ENCODE results near the gene PTX3.

The PTX3 gene

GRCh38 chr3:157420606-157421130 is 16.0 kb upstream of the PTX3 start:
- DNase-seq (ENCODE audit: extremely low read depth, low read depth), result no peak

GRCh38 chr3:157423337-157423736 is 13.3 kb upstream of the PTX3 start:
- no peak for DNase-seq (ENCODE audit: extremely low read depth, low read depth)

More at GRCh38 chr3:157420606-157421130, 16.0 kb upstream of the PTX3 start:
- TF ChIP-seq CTCF (IDR thresholded peaks at IDR 0.05; ENCODE audit: low read depth, low read length), result no peak

GRCh38 chr3:157427901-157428300 is 8.7 kb upstream of the PTX3 start:
- DNase-seq (ENCODE audit: extremely low read depth, low read depth), result no peak
- no peak for TF ChIP-seq CTCF (IDR thresholded peaks at IDR 0.05; ENCODE audit: low read depth, low read length)

More at GRCh38 chr3:157423337-157423736, 13.3 kb upstream of the PTX3 start:
- no peak for TF ChIP-seq CTCF (IDR thresholded peaks at IDR 0.05; ENCODE audit: low read depth, low read length)

GRCh38 chr3:157428853-157429252 is 7.8 kb upstream of the PTX3 start:
- DNase-seq (ENCODE audit: extremely low read depth, low read depth), result no peak
- no peak for TF ChIP-seq CTCF (IDR thresholded peaks at IDR 0.05; ENCODE audit: low read depth, low read length)

GRCh38 chr3:157429708-157430107 is 6.9 kb upstream of the PTX3 start:
- TF ChIP-seq CTCF (IDR thresholded peaks at IDR 0.05; ENCODE audit: low read depth, low read length), result no peak
- DNase-seq (ENCODE audit: extremely low read depth, low read depth), result no peak

- no peak for TF ChIP-seq CTCF (IDR thresholded peaks at IDR 0.05; ENCODE audit: low read depth, low read length)
- no peak for DNase-seq (ENCODE audit: extremely low read depth, low read depth)
These were observed 1.6 kb downstream of the PTX3 start for GRCh38 chr3:157438194-157438730.

GRCh38 chr3:157441102-157441624 is 4.5 kb downstream of the PTX3 start:
- TF ChIP-seq CTCF (IDR thresholded peaks at IDR 0.05; ENCODE audit: low read depth, low read length), result no peak
- no peak for DNase-seq (ENCODE audit: extremely low read depth, low read depth)
